D721Med (cell line): ENCODE measurements around the gene NAV2.

Experiments
- DNase-seq: peaks from one replicate; pipeline ENCODE4 v3.0.0; 2011; ENCODE audit warnings: low spot score; ENCODE audit not compliant: insufficient read length
- FAIRE-seq: peaks from 2 replicates; lab custom pipeline; 2011; peaks lifted over from hg19 to GRCh38; lab: Jason Lieb, UNC
- CTCF ChIP-seq: IDR thresholded peaks from 2 replicates; pipeline ENCODE4 v1.5.1; 2012; ENCODE audit warnings: mild to moderate bottlenecking, control low read depth; ENCODE audit not compliant: insufficient read depth; ENCODE audit errors: missing control alignments

The NAV2 gene

GRCh38 chr11:19995145-19995544 is 282.5 kb downstream of the NAV2 start:
- no peak for FAIRE-seq
- no peak for TF ChIP-seq CTCF
- no peak for DNase-seq

DNA sequence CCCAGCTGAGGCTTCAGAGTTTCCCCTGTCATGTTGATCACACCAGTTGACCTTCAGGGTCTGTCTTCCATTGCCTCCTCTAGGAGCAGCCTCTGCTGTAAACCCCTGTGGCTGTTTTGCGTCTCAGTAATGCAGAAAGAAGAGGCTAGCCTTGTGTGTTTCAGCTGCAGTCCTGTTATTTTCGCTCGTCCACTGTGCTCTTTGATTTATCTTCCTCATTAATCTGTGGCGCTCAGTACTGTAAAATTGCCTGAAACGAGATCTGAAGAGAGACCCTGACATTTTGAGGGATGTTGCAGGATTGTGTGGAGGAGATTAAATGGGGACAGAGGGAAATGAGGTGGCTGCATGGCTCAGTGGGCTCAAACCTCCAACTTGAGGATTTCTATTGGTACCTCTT is 283.9 kb downstream of the NAV2 start:
- no peak for DNase-seq
- FAIRE-seq = no peak
- TF ChIP-seq CTCF = no peak

- FAIRE-seq (no peak), DNase-seq (no peak)
Observed at GRCh38 chr11:20000022-20000350, 287.3 kb downstream of the NAV2 start.

DNA sequence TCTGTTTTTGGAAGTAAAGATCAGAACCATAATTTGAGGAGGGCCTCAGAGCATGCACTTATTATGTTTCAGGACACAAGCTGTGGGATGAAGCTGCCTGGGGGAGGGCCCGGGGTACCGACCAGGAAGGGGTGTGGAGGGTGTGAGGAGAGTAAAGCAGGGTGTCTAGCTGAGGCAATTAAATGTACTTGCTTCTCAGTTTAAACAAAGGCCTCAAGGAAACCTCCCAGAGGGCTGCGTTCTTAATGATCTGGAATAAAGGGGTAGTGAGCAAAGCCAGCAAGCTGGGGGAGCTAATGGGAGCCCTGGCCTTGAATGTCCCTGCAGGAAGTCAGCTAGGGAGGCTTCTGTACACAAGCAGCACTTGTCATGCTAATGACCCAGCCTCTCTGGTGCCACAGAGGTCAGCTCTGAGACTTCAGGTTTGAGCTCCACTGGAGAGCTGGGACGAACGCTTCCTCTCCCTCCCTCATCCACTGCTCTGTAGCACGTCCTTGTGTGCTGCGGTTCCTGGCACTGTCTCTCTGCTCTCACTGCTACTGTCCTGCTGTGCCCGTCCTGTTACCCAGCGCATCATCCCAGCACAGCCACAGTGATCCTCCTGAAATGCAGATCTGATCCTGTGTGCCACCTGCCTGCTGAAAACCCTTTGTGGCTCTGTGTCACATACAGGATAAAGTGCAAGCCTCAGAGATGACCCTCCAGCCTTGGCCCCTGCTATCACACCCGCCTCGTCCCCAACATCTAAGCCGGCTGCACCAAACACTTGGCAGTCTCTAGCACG is 287.9 kb downstream of the NAV2 start:
- no peak for FAIRE-seq
- TF ChIP-seq CTCF = no peak
- no peak for DNase-seq

More at GRCh38 chr11:20000022-20000350, 287.3 kb downstream of the NAV2 start:
- TF ChIP-seq CTCF = no peak

DNA sequence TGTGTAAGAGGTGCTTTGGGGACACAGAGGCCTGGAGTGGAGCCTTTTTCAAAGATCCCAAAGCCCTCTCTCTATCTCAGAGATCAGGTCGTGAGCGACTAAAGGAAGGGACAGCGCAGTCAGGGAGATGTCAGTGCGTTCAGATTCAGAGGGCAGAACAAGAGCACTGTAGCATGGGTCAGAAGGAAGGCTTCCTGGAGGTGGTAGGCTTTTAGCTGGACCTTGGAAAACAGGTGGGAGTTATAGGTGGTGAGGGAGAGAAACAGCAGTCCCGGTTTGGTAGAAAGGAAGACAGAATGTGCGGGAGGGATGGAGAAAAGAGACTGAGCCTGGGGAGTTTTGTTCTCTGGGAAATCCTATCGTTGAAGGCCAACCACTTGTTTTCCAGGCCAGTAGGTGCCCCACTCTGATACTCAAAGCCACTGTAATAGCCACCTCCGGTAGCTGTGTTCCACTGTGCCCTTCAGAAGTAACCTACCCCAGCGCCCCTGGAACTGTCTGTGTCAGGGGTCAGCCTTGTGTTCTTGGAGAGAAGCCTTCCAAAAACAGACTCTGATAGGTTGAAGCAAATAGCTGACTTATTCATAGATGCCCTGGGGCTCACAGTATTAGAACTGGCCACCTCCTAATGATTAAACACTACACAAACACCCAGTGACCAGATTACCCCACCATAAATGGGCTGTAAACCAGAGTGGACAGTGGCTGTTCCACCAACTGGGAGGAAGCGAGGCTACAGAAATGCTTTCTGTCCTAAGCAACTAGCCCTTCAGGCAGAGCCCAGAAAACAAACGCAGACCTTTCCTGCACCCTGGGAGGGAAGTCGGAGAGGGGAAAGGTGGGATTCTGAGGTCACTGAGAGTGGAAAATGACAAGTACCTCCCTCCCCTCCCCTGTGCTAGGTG is 289.9 kb downstream of the NAV2 start:
- FAIRE-seq (no peak), DNase-seq (no peak)
- no peak for TF ChIP-seq CTCF

DNA sequence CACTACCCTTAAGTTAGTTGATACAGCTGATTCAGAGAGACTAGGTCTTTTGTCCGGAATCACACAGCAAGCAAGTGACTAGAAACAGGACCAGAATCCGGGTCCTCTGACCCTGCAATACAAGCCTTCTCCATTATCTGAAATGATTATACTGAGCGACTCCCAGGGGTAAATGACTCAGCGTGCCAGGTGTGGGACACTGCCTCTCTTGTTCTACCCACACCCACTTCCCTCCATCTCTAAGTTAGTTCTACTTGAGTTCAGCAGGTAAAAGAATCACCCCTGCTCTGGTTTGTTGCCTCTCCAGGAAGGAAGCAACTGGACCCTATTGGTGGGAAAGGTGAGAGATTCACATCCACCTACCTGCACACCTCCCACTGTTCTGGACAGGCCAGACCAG is 290.7 kb downstream of the NAV2 start:
- no peak for TF ChIP-seq CTCF
- FAIRE-seq (no peak), DNase-seq (no peak)
